ENCODE results near the gene SLAMF8. TPM values are rescaled to one million over a fixed set of nuclear protein-coding genes. Genes with fewer than 3 reads are reported as not detected.

Gene SLAMF8
- total RNA-seq, 1 experiment from 2014 or later, result not detected

DNA sequence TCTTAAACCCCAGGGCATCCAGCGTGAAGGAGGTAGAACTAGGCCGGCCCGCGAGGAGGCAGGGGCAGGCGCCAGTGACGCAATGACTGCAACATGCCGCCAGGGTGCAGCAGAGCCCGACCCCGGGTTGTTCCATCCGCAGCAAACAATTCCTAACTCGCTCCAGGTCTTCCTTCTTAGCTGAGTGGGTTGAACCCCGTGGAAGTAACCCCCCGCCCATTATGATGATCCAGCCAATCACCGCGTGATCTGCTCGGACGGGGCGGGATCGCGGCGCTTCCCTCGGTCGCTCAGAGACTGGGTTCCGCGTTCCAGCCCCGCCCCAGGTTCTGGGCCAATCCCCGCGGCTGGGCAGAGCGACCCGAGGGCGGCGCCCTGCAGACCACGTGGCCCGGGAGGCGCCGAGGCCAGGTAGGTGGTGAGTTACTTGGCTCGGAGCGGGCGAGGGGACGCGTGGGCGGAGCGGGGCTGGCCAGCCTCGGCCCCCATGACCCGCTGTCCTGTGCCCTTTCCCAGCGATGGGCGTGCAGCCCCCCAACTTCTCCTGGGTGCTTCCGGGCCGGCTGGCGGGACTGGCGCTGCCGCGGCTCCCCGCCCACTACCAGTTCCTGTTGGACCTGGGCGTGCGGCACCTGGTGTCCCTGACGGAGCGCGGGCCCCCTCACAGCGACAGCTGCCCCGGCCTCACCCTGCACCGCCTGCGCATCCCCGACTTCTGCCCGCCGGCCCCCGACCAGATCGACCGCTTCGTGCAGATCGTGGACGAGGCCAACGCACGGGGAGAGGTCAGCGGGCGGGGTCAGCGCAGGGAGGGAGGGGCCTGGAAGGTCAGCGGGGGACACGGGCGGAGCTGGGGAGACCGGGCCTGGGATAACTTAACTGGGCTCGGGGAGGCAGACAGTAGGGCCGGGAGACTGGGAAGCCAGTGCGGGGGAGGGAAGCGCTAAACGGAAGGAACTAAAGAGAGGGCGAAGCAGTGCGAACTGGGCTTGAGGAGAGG lies 45.8 kb upstream of the SLAMF8 start, which contains the start of gene DUSP23 (continued):
- TF ChIP-seq, protein P1, sequence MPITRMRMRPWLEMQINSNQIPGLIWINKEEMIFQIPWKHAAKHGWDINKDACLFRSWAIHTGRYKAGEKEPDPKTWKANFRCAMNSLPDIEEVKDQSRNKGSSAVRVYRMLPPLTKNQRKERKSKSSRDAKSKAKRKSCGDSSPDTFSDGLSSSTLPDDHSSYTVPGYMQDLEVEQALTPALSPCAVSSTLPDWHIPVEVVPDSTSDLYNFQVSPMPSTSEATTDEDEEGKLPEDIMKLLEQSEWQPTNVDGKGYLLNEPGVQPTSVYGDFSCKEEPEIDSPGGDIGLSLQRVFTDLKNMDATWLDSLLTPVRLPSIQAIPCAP (CRISPR knock-in tag; IDR thresholded peaks at IDR 0.05), result peak; percentile 92
- TF ChIP-seq, protein P2, sequence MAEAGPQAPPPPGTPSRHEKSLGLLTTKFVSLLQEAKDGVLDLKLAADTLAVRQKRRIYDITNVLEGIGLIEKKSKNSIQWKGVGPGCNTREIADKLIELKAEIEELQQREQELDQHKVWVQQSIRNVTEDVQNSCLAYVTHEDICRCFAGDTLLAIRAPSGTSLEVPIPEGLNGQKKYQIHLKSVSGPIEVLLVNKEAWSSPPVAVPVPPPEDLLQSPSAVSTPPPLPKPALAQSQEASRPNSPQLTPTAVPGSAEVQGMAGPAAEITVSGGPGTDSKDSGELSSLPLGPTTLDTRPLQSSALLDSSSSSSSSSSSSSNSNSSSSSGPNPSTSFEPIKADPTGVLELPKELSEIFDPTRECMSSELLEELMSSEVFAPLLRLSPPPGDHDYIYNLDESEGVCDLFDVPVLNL (CRISPR knock-in tag; IDR thresholded peaks at IDR 0.05; ENCODE audit: borderline replicate concordance, low read depth), result peak; percentile 64; the same call in 1 of the 2 replicates
- TF ChIP-seq, protein P3, sequence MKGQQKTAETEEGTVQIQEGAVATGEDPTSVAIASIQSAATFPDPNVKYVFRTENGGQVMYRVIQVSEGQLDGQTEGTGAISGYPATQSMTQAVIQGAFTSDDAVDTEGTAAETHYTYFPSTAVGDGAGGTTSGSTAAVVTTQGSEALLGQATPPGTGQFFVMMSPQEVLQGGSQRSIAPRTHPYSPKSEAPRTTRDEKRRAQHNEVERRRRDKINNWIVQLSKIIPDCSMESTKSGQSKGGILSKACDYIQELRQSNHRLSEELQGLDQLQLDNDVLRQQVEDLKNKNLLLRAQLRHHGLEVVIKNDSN (CRISPR knock-in tag; IDR thresholded peaks at IDR 0.05), result peak; percentile 97
- TF ChIP-seq, protein P4, sequence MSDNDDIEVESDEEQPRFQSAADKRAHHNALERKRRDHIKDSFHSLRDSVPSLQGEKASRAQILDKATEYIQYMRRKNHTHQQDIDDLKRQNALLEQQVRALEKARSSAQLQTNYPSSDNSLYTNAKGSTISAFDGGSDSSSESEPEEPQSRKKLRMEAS (CRISPR knock-in tag; IDR thresholded peaks at IDR 0.05), result peak; percentile 100
- TF ChIP-seq NR1H2 (CRISPR knock-in tag; IDR thresholded peaks at IDR 0.05), result 0 out of 2 replicates have a peak, but pooled peaks have one; percentile 58
- TF ChIP-seq RELA (CRISPR knock-in tag; IDR thresholded peaks at IDR 0.05; ENCODE audit: borderline replicate concordance), result peak; percentile 43; the same call in 1 of the 2 replicates
- TF ChIP-seq, protein P5, sequence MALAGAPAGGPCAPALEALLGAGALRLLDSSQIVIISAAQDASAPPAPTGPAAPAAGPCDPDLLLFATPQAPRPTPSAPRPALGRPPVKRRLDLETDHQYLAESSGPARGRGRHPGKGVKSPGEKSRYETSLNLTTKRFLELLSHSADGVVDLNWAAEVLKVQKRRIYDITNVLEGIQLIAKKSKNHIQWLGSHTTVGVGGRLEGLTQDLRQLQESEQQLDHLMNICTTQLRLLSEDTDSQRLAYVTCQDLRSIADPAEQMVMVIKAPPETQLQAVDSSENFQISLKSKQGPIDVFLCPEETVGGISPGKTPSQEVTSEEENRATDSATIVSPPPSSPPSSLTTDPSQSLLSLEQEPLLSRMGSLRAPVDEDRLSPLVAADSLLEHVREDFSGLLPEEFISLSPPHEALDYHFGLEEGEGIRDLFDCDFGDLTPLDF (CRISPR knock-in tag; IDR thresholded peaks at IDR 0.05), result peak; percentile 84; the same call in 1 of the 2 replicates
- TF ChIP-seq ZNF423 (CRISPR knock-in tag; IDR thresholded peaks at IDR 0.05), result no peak
- TF ChIP-seq, protein P6, sequence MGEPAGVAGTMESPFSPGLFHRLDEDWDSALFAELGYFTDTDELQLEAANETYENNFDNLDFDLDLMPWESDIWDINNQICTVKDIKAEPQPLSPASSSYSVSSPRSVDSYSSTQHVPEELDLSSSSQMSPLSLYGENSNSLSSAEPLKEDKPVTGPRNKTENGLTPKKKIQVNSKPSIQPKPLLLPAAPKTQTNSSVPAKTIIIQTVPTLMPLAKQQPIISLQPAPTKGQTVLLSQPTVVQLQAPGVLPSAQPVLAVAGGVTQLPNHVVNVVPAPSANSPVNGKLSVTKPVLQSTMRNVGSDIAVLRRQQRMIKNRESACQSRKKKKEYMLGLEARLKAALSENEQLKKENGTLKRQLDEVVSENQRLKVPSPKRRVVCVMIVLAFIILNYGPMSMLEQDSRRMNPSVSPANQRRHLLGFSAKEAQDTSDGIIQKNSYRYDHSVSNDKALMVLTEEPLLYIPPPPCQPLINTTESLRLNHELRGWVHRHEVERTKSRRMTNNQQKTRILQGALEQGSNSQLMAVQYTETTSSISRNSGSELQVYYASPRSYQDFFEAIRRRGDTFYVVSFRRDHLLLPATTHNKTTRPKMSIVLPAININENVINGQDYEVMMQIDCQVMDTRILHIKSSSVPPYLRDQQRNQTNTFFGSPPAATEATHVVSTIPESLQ (CRISPR knock-in tag; IDR thresholded peaks at IDR 0.05), result peak; percentile 49; the same call in 1 of the 2 replicates
- no peak for TF ChIP-seq GTF2I (CRISPR knock-in tag; conservative IDR thresholded peaks at IDR 0.05)
- TF ChIP-seq ZNF263 (CRISPR knock-in tag; IDR thresholded peaks at IDR 0.05; ENCODE audit: low read depth), result no peak
- peak; percentile 30; the same call in 1 of the 2 replicates for TF ChIP-seq NFE2L1 (CRISPR knock-in tag; IDR thresholded peaks at IDR 0.05)
- TF ChIP-seq, protein P7, sequence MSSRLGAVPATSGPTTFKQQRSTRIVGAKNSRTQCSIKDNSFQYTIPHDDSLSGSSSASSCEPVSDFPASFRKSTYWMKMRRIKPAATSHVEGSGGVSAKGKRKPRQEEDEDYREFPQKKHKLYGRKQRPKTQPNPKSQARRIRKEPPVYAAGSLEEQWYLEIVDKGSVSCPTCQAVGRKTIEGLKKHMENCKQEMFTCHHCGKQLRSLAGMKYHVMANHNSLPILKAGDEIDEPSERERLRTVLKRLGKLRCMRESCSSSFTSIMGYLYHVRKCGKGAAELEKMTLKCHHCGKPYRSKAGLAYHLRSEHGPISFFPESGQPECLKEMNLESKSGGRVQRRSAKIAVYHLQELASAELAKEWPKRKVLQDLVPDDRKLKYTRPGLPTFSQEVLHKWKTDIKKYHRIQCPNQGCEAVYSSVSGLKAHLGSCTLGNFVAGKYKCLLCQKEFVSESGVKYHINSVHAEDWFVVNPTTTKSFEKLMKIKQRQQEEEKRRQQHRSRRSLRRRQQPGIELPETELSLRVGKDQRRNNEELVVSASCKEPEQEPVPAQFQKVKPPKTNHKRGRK (CRISPR knock-in tag; IDR thresholded peaks at IDR 0.05; ENCODE audit: borderline replicate concordance), result no peak
- TF ChIP-seq NFATC4 (CRISPR knock-in tag; IDR thresholded peaks at IDR 0.05), result no peak
- no peak for TF ChIP-seq ATF1 (CRISPR knock-in tag; IDR thresholded peaks at IDR 0.05)
- TF ChIP-seq FOXP1 (CRISPR knock-in tag; IDR thresholded peaks at IDR 0.05; ENCODE audit: borderline replicate concordance), result peak; percentile 98
- TF ChIP-seq, protein P8, sequence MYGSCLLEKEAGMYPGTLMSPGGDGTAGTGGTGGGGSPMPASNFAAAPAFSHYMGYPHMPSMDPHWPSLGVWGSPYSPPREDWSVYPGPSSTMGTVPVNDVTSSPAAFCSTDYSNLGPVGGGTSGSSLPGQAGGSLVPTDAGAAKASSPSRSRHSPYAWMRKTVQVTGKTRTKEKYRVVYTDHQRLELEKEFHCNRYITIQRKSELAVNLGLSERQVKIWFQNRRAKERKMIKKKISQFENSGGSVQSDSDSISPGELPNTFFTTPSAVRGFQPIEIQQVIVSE (CRISPR knock-in tag; IDR thresholded peaks at IDR 0.05; ENCODE audit: borderline replicate concordance), result no peak
- TF ChIP-seq JUN (CRISPR knock-in tag; IDR thresholded peaks at IDR 0.05), result peak; percentile 91; the same call in 1 of the 2 replicates
- TF ChIP-seq CREB1 (CRISPR knock-in tag; IDR thresholded peaks at IDR 0.05), result 0 out of 2 replicates have a peak, but pooled peaks have one; percentile 9
- TF ChIP-seq, protein P9, sequence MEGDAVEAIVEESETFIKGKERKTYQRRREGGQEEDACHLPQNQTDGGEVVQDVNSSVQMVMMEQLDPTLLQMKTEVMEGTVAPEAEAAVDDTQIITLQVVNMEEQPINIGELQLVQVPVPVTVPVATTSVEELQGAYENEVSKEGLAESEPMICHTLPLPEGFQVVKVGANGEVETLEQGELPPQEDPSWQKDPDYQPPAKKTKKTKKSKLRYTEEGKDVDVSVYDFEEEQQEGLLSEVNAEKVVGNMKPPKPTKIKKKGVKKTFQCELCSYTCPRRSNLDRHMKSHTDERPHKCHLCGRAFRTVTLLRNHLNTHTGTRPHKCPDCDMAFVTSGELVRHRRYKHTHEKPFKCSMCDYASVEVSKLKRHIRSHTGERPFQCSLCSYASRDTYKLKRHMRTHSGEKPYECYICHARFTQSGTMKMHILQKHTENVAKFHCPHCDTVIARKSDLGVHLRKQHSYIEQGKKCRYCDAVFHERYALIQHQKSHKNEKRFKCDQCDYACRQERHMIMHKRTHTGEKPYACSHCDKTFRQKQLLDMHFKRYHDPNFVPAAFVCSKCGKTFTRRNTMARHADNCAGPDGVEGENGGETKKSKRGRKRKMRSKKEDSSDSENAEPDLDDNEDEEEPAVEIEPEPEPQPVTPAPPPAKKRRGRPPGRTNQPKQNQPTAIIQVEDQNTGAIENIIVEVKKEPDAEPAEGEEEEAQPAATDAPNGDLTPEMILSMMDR (IDR thresholded peaks at IDR 0.05), result peak; percentile 90
- TF ChIP-seq, protein P10, sequence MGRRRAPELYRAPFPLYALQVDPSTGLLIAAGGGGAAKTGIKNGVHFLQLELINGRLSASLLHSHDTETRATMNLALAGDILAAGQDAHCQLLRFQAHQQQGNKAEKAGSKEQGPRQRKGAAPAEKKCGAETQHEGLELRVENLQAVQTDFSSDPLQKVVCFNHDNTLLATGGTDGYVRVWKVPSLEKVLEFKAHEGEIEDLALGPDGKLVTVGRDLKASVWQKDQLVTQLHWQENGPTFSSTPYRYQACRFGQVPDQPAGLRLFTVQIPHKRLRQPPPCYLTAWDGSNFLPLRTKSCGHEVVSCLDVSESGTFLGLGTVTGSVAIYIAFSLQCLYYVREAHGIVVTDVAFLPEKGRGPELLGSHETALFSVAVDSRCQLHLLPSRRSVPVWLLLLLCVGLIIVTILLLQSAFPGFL (CRISPR knock-in tag; IDR thresholded peaks at IDR 0.05; ENCODE audit: borderline replicate concordance), result no peak
- TF ChIP-seq MYBL2 (CRISPR knock-in tag; IDR thresholded peaks at IDR 0.05), result peak; percentile 91
